ENCODE data around the gene KCTD1.

The KCTD1 gene

GRCh38 chr18:26491194-26491816 lies 57.0 kb downstream of the KCTD1 start:
- H3K27me3 Mint-ChIP-seq: no peaks in the 10 kb centered on the region
- no peaks in the 10 kb centered on the region for H3K9me3 Mint-ChIP-seq
- H3K27ac Mint-ChIP-seq: no peak overlapping the region
- H3K36me3 Mint-ChIP-seq: no peaks in the 10 kb centered on the region
- H3K4me1 Mint-ChIP-seq: no peaks in the 10 kb centered on the region
- H3K4me3 Mint-ChIP-seq: no peak overlapping the region
- CTCF ChIA-PET: no interaction called here
- DNase-seq: no peak

GRCh38 chr18:26489881-26490280 lies 58.5 kb downstream of the KCTD1 start:
- Mint-ChIP-seq H3K27ac (no peak overlapping the region), H3K4me3 (no peak overlapping the region), H3K4me1 (no peaks in the 10 kb centered on the region), H3K9me3 (no peaks in the 10 kb centered on the region), H3K27me3 (no peaks in the 10 kb centered on the region), H3K36me3 (no peaks in the 10 kb centered on the region)
- no peak for DNase-seq
- CTCF ChIA-PET: no interaction called here

GRCh38 chr18:26489191-26489590 lies 59.2 kb downstream of the KCTD1 start:
- Mint-ChIP-seq H3K36me3 (no peaks in the 10 kb centered on the region), H3K9me3 (no peaks in the 10 kb centered on the region), H3K4me1 (no peaks in the 10 kb centered on the region), H3K4me3 (no peak overlapping the region), H3K27ac (no peak overlapping the region), H3K27me3 (no peaks in the 10 kb centered on the region)
- CTCF ChIA-PET: no interaction called here
- DNase-seq: no peak

- Mint-ChIP-seq H3K27me3 (no peaks in the 10 kb centered on the region), H3K27ac (no peak overlapping the region), H3K4me3 (no peak overlapping the region), H3K9me3 (no peaks in the 10 kb centered on the region), H3K4me1 (no peaks in the 10 kb centered on the region), H3K36me3 (no peaks in the 10 kb centered on the region)
- CTCF ChIA-PET: no interaction called here
- no peak for DNase-seq
Measured at GRCh38 chr18:26488417-26489009, 59.8 kb downstream of the KCTD1 start.

- no peaks in the 10 kb centered on the region for H3K36me3 Mint-ChIP-seq
- H3K4me3 Mint-ChIP-seq: no peak overlapping the region
- no peaks in the 10 kb centered on the region for H3K9me3 Mint-ChIP-seq
- no peaks in the 10 kb centered on the region for H3K27me3 Mint-ChIP-seq
- no peak overlapping the region for H3K27ac Mint-ChIP-seq
- CTCF ChIA-PET: interaction anchor here (0.7 kb wide), 1 partner anchor 48 kb away, joined by 3 read pairs; no protein-coding TSS in a partner anchor
- H3K4me1 Mint-ChIP-seq: no peaks in the 10 kb centered on the region
- DNase-seq: no peak
Measured at GRCh38 chr18:26487437-26487836, 60.9 kb downstream of the KCTD1 start.

GRCh38 chr18:26483633-26484032 lies 64.7 kb downstream of the KCTD1 start:
- no peak overlapping the region for H3K27ac Mint-ChIP-seq
- H3K4me1 Mint-ChIP-seq: no peaks in the 10 kb centered on the region
- H3K36me3 Mint-ChIP-seq: no peaks in the 10 kb centered on the region
- CTCF ChIA-PET: no interaction called here
- H3K4me3 Mint-ChIP-seq: no peak overlapping the region
- no peak for DNase-seq
- H3K27me3 Mint-ChIP-seq: no peaks in the 10 kb centered on the region
- H3K9me3 Mint-ChIP-seq: no peaks in the 10 kb centered on the region

GRCh38 chr18:26482569-26482968 lies 65.8 kb downstream of the KCTD1 start:
- no peak overlapping the region for H3K27ac Mint-ChIP-seq
- H3K27me3 Mint-ChIP-seq: no peaks in the 10 kb centered on the region
- no peak overlapping the region for H3K4me3 Mint-ChIP-seq
- H3K9me3 Mint-ChIP-seq: no peaks in the 10 kb centered on the region
- H3K36me3 Mint-ChIP-seq: no peaks in the 10 kb centered on the region
- DNase-seq: no peak
- H3K4me1 Mint-ChIP-seq: no peaks in the 10 kb centered on the region
- CTCF ChIA-PET: no interaction called here

GRCh38 chr18:26480897-26481795 lies 67.2 kb downstream of the KCTD1 start:
- DNase-seq: no peak
- Mint-ChIP-seq H3K4me1 (no peaks in the 10 kb centered on the region), H3K36me3 (no peaks in the 10 kb centered on the region), H3K27me3 (no peaks in the 10 kb centered on the region), H3K9me3 (no peaks in the 10 kb centered on the region), H3K4me3 (no peak overlapping the region), H3K27ac (no peak overlapping the region)
- CTCF ChIA-PET: no interaction called here

GRCh38 chr18:26479681-26480079 lies 68.7 kb downstream of the KCTD1 start:
- no peaks in the 10 kb centered on the region for H3K27me3 Mint-ChIP-seq
- CTCF ChIA-PET: no interaction called here
- no peaks in the 10 kb centered on the region for H3K4me1 Mint-ChIP-seq
- H3K4me3 Mint-ChIP-seq: no peak overlapping the region
- H3K27ac Mint-ChIP-seq: no peak overlapping the region
- H3K36me3 Mint-ChIP-seq: no peaks in the 10 kb centered on the region
- H3K9me3 Mint-ChIP-seq: no peaks in the 10 kb centered on the region
- DNase-seq: no peak

GRCh38 chr18:26479065-26479680 lies 69.2 kb downstream of the KCTD1 start:
- CTCF ChIA-PET: no interaction called here
- Mint-ChIP-seq H3K4me1 (no peaks in the 10 kb centered on the region), H3K4me3 (no peak overlapping the region), H3K27me3 (no peaks in the 10 kb centered on the region), H3K36me3 (no peaks in the 10 kb centered on the region), H3K9me3 (no peaks in the 10 kb centered on the region), H3K27ac (no peak overlapping the region)
- no peak for DNase-seq

GRCh38 chr18:26477828-26478466 lies 70.4 kb downstream of the KCTD1 start:
- Mint-ChIP-seq H3K4me3 (no peak overlapping the region), H3K9me3 (no peaks in the 10 kb centered on the region), H3K27me3 (no peaks in the 10 kb centered on the region), H3K36me3 (no peaks in the 10 kb centered on the region), H3K4me1 (no peaks in the 10 kb centered on the region), H3K27ac (no peak overlapping the region)
- CTCF ChIA-PET: no interaction called here
- no peak for DNase-seq

- CTCF ChIA-PET: no interaction called here
- H3K4me3 Mint-ChIP-seq: no peak overlapping the region
- no peaks in the 10 kb centered on the region for H3K9me3 Mint-ChIP-seq
- no peaks in the 10 kb centered on the region for H3K27me3 Mint-ChIP-seq
- H3K36me3 Mint-ChIP-seq: no peaks in the 10 kb centered on the region
- no peak for DNase-seq
- no peak overlapping the region for H3K27ac Mint-ChIP-seq
- H3K4me1 Mint-ChIP-seq: no peaks in the 10 kb centered on the region
Measured at GRCh38 chr18:26476697-26477096, 71.7 kb downstream of the KCTD1 start.

- Mint-ChIP-seq H3K36me3 (no peaks in the 10 kb centered on the region), H3K9me3 (no peaks in the 10 kb centered on the region), H3K27me3 (no peaks in the 10 kb centered on the region), H3K4me3 (no peak overlapping the region), H3K4me1 (no peaks in the 10 kb centered on the region), H3K27ac (no peak overlapping the region)
- CTCF ChIA-PET: interaction anchor here (0.8 kb wide), 1 partner anchor 53 kb away, joined by 4 read pairs; no protein-coding TSS in a partner anchor
- no peak for DNase-seq
Measured at GRCh38 chr18:26474542-26474941, 73.8 kb downstream of the KCTD1 start.

GRCh38 chr18:26473672-26474071 lies 74.7 kb downstream of the KCTD1 start:
- H3K27ac Mint-ChIP-seq: no peak overlapping the region
- no peak overlapping the region for H3K4me3 Mint-ChIP-seq
- CTCF ChIA-PET: no interaction called here
- no peaks in the 10 kb centered on the region for H3K36me3 Mint-ChIP-seq
- no peak for DNase-seq
- H3K9me3 Mint-ChIP-seq: no peaks in the 10 kb centered on the region
- H3K4me1 Mint-ChIP-seq: no peaks in the 10 kb centered on the region
- H3K27me3 Mint-ChIP-seq: no peaks in the 10 kb centered on the region

Data from activated naive CD4-positive, alpha-beta T cell treated with anti-CD3 and anti-CD28 coated beads, Interleukin-2, amount 10 ng/mL, durations not matched to agents 7 days and 5 days (primary cell).